Caco-2 (cell line): Measurements from ENCODE around the gene NAALADL2. TPM values are rescaled to one million over a fixed set of nuclear protein-coding genes. Genes with fewer than 3 reads are reported as not detected.

Experiments used
- BruUV-seq: library from RNA; stranded (reverse); fragments of 400-500 nt; replicated peaks from 2 replicates; lab custom pipeline; 2021; lab: Mats Ljungman, UMichigan
- CTCF ChIA-PET: fragments of 300-600 bp; sonication (Branson Sonifier 250); formaldehyde crosslinking; loops from one replicate; lab custom pipeline; 2022; ENCODE audit warnings: antibody characterized with exemption; lab: Charles Lee
- POLR2A ChIA-PET: fragments of 300-600 bp; sonication (Branson Sonifier 250); formaldehyde crosslinking; loops from one replicate; lab custom pipeline; 2022; ENCODE audit warnings: antibody characterized with exemption; lab: Charles Lee
- DNase-seq, 2 experiments: peaks; one replicate each; pipeline versions ENCODE4 v3.0.0 to v3.0.0-alpha.2; 2020 to 2022
- H3K27me3 ChIP-seq: replicated peaks from 2 replicates; pipeline ENCODE4 v1.6.0; 2011; ENCODE audit warnings: low read length; ENCODE audit not compliant: control insufficient read depth, insufficient read depth
- H3K36me3 ChIP-seq: 2 replicates; pipeline ENCODE4 v1.5.1; 2011; ENCODE audit warnings: low read length; ENCODE audit not compliant: control insufficient read depth, insufficient read depth
- H3K4me1 ChIP-seq: fragments of 250-450 bp; sonication (Bioruptor Pico); 2 replicates; pipeline ENCODE4 v1.5.1; 2020; ENCODE audit warnings: mild to moderate bottlenecking
- H3K4me3 ChIP-seq: 2 replicates; pipeline ENCODE4 v1.5.1; 2011; ENCODE audit warnings: low read depth, mild to moderate bottlenecking, control low read depth, low read length
- H3K9me3 ChIP-seq: fragments of 250-450 bp; sonication (Bioruptor Pico); 2 replicates; pipeline ENCODE4 v1.5.1; 2020; ENCODE audit warnings: mild to moderate bottlenecking, moderate library complexity
- H3K27ac Mint-ChIP-seq: one replicate; pipeline ENCODE4 v1.8.0; 2022; ENCODE audit warnings: mixed read lengths; ENCODE audit not compliant: unreplicated experiment
- H3K27me3 Mint-ChIP-seq: one replicate; pipeline ENCODE4 v1.8.0; 2022; ENCODE audit warnings: mixed read lengths; ENCODE audit not compliant: insufficient read depth, unreplicated experiment
- H3K36me3 Mint-ChIP-seq: one replicate; pipeline ENCODE4 v1.8.0; 2022; ENCODE audit warnings: mild to moderate bottlenecking, mixed read lengths; ENCODE audit not compliant: insufficient read depth, unreplicated experiment
- H3K4me1 Mint-ChIP-seq: one replicate; pipeline ENCODE4 v1.8.0; 2022; ENCODE audit warnings: low read depth, mixed read lengths; ENCODE audit not compliant: unreplicated experiment
- H3K4me3 Mint-ChIP-seq: one replicate; pipeline ENCODE4 v1.8.0; 2022; ENCODE audit warnings: mild to moderate bottlenecking, moderate library complexity, mixed read lengths; ENCODE audit not compliant: unreplicated experiment
- H3K9me3 Mint-ChIP-seq: one replicate; pipeline ENCODE4 v1.8.0; 2022; ENCODE audit warnings: mixed read lengths; ENCODE audit not compliant: unreplicated experiment
- intact Hi-C: fragments of 100-400 bp; cut with micrococcal nuclease; formaldehyde crosslinking; loops from one replicate; pipeline ENCODE4 v1.10.0; 2022; ENCODE audit not compliant: unreplicated experiment
- total RNA-seq: library from RNA; stranded (reverse); gene quantifications from 2 replicates; pipeline ENCODE4 v1.2.3, GENCODE V29; 2022
- TF ChIP-seq, protein P1 (sequence below), 2 experiments: fragments of 200-600 bp in 1 of 2; IDR thresholded peaks; 1 replicate in 1 of 2; 2 replicates in 1 of 2; pipeline versions ENCODE4 v1.5.1 to v1.8.0; 2011 to 2022; ENCODE audit warnings: antibody characterized with exemption in 1 of 2, control low read depth in 1 of 2, inconsistent platforms in 1 of 2, low read depth in 1 of 2, low read length in 1 of 2, mild to moderate bottlenecking in 1 of 2, moderate library complexity in 1 of 2; ENCODE audit not compliant: insufficient read depth in 1 of 2, severe bottlenecking in 1 of 2, unreplicated experiment in 1 of 2

The NAALADL2 gene
- total RNA-seq, 1 experiment from 2014 or later = 4.4 TPM

DNA sequence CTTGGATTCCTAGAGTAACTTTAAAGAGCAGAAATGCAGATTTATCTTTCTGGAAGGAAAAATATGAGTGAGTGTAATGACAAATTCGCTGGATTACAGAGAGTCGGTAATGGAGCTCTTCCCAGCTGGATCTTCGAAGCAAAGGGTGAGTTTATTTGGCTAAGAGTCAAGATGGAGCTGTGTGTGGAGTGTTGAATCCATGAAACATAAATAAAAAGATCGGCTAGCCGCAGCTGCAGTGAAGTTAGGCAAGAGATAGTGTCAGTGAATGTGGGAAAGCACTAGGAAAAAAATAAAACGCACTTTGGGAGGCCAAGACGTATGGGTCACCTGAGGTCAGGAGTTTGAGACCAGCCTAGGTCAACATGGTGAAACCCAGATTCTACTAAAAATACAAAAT, 10.3 kb downstream of the NAALADL2 start:
- Mint-ChIP-seq H3K4me3 (no peak overlapping the region), H3K27me3 (no peaks in the 10 kb centered on the region), H3K27ac (no peak overlapping the region), H3K9me3 (no peaks in the 10 kb centered on the region), H3K4me1 (no peaks in the 10 kb centered on the region), H3K36me3 (no peaks in the 10 kb centered on the region)
- no peaks in the 10 kb centered on the region for H3K9me3 ChIP-seq
- BruUV-seq = no TSS peak
- TF ChIP-seq, protein P1, sequence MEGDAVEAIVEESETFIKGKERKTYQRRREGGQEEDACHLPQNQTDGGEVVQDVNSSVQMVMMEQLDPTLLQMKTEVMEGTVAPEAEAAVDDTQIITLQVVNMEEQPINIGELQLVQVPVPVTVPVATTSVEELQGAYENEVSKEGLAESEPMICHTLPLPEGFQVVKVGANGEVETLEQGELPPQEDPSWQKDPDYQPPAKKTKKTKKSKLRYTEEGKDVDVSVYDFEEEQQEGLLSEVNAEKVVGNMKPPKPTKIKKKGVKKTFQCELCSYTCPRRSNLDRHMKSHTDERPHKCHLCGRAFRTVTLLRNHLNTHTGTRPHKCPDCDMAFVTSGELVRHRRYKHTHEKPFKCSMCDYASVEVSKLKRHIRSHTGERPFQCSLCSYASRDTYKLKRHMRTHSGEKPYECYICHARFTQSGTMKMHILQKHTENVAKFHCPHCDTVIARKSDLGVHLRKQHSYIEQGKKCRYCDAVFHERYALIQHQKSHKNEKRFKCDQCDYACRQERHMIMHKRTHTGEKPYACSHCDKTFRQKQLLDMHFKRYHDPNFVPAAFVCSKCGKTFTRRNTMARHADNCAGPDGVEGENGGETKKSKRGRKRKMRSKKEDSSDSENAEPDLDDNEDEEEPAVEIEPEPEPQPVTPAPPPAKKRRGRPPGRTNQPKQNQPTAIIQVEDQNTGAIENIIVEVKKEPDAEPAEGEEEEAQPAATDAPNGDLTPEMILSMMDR (IDR thresholded peaks at IDR 0.05; ENCODE audit: insufficient read depth in 1 of 2, low read depth in 1 of 2, low read length in 1 of 2, severe bottlenecking in 1 of 2, unreplicated experiment in 1 of 2) = no peak
- ChIA-PET POLR2A (no interaction called here), CTCF (no interaction called here)
- no peak for DNase-seq
- H3K4me1 ChIP-seq = no peaks in the 10 kb centered on the region
- H3K36me3 ChIP-seq = no peaks in the 10 kb centered on the region
- no peaks in the 10 kb centered on the region for H3K27me3 ChIP-seq
- intact Hi-C loops = no loop called here
- no peak overlapping the region for H3K4me3 ChIP-seq

DNA sequence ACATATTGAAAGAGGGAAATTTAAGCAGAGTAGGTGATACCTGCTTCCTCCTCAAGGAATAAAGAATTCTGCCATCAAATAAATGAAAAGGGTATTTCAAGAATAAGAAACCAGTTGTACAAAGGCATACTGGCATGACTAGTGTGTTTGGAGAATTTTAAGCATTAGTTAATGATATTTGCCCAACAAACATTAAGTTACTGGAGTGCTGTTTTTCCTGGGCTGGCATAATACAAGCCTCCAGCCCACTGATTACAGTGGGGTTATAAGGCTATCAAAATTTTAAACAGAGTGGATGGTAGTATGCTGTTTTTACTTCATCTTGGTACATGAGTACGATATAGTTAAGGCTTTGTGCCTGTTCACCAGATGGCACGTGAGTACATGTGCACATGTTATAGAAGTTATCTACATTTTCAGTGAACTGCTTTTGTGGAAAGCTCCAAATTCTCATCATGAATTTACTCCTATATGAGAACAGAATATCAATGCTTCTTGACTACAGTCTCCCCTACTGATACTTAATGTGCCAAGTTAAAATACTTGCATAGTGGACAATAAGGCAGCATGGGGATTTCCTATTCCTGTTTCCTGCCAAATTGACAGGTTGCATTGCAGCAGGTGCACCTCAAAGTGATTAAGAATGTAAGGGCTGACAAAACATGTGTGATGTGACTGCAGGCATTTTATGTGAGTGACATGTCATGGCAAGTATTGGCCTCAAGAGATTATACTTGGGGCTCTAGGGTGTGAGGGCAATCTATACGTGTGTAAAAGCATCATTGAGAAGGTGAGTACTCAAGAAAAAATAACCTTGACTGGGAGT, 14.9 kb downstream of the NAALADL2 start:
- BruUV-seq = no TSS peak
- no peaks in the 10 kb centered on the region for H3K27me3 Mint-ChIP-seq
- CTCF ChIA-PET = no interaction called here
- POLR2A ChIA-PET = no interaction called here
- no peak overlapping the region for H3K27ac Mint-ChIP-seq
- intact Hi-C loops = no loop called here
- H3K36me3 Mint-ChIP-seq = no peaks in the 10 kb centered on the region
- Histone ChIP-seq H3K4me1 (no peaks in the 10 kb centered on the region), H3K9me3 (no peaks in the 10 kb centered on the region), H3K4me3 (no peak overlapping the region), H3K27me3 (no peaks in the 10 kb centered on the region), H3K36me3 (no peaks in the 10 kb centered on the region)
- H3K4me3 Mint-ChIP-seq = no peak overlapping the region
- TF ChIP-seq, protein P1 (IDR thresholded peaks at IDR 0.05; ENCODE audit: insufficient read depth in 1 of 2, low read depth in 1 of 2, low read length in 1 of 2, severe bottlenecking in 1 of 2, unreplicated experiment in 1 of 2) = no peak
- no peaks in the 10 kb centered on the region for H3K9me3 Mint-ChIP-seq
- DNase-seq = no peak
- no peaks in the 10 kb centered on the region for H3K4me1 Mint-ChIP-seq

DNA sequence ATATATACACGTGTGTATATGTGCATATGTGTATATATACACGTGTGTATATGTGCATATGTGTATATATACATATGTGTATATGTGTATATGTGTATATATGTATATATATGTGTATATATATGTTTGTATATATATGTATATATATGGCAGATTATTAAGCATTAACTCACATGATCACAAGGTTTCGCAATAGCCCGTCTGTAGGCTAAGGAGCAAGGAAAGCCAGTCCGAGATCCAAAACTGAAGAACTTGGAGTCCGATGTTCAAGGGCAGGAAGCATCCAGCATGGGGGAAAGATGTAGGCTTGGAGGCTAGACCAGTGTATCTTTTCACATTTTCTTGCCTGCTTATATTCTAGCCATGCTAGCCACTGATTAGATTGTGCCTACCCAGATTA, 23.7 kb downstream of the NAALADL2 start:
- no peaks in the 10 kb centered on the region for H3K36me3 Mint-ChIP-seq
- H3K4me3 Mint-ChIP-seq = no peak overlapping the region
- no TSS peak for BruUV-seq
- no peaks in the 10 kb centered on the region for H3K9me3 ChIP-seq
- ChIA-PET CTCF (no interaction called here), POLR2A (no interaction called here)
- DNase-seq = no peak
- H3K27me3 Mint-ChIP-seq = no peaks in the 10 kb centered on the region
- intact Hi-C loops = no loop called here
- H3K36me3 ChIP-seq = no peaks in the 10 kb centered on the region
- no peaks in the 10 kb centered on the region for H3K9me3 Mint-ChIP-seq
- no peaks in the 10 kb centered on the region for H3K4me1 ChIP-seq
- TF ChIP-seq, protein P1 (IDR thresholded peaks at IDR 0.05; ENCODE audit: insufficient read depth in 1 of 2, low read depth in 1 of 2, low read length in 1 of 2, severe bottlenecking in 1 of 2, unreplicated experiment in 1 of 2) = no peak
- no peak overlapping the region for H3K27ac Mint-ChIP-seq
- no peaks in the 10 kb centered on the region for H3K27me3 ChIP-seq
- H3K4me1 Mint-ChIP-seq = no peaks in the 10 kb centered on the region
- no peak overlapping the region for H3K4me3 ChIP-seq
